ENCODE results near the gene UBALD2. TPM values are rescaled to one million over a fixed set of nuclear protein-coding genes. Genes with fewer than 3 reads are reported as not detected.

The UBALD2 gene
- polyA plus RNA-seq, 1 of the 3 experiments (the other 2 are of a cell fraction) = 27.0 TPM

GRCh38 chr17:76272541-76273444, 7.6 kb downstream of the UBALD2 start:
- DNase-seq = peak; percentile 46
- Histone ChIP-seq H3K9ac (no peak overlapping the region), H3K27me3 (ENCODE audit: insufficient read depth) (no peaks in the 10 kb centered on the region), H3K79me2 (ENCODE audit: insufficient read depth) (peaks cover 34% of the 10 kb centered on the region), H3K4me2 (no peak overlapping the region), H3K9me3 (no peaks in the 10 kb centered on the region), H3K4me1 (ENCODE audit: control insufficient read depth in 1 of 2, insufficient read depth in 2 of 2, low read depth in 1 of 2, low read length in 1 of 2) (peaks cover 13 to 14% of the 10 kb centered on the region in 2 experiments; a peak in 1 of 4 replicates), H3K4me3 (ENCODE audit: low read depth in 2 of 2, low read length in 1 of 2) (no peak overlapping the region), H2AFZ (ENCODE audit: low read depth) (no peak overlapping the region), H3K36me3 (replicated peaks in 1 of 2; ENCODE audit: control insufficient read depth in 1 of 2, insufficient read depth in 2 of 2, low read length in 1 of 2) (peaks cover 4 to 23% of the 10 kb centered on the region in 2 experiments), H3K9me2 (no peaks in the 10 kb centered on the region), H3F3A (replicated peaks; ENCODE audit: insufficient read depth) (peaks cover 9% of the 10 kb centered on the region), H4K20me1 (ENCODE audit: insufficient read depth) (peaks cover 13% of the 10 kb centered on the region; the same call in 1 of the 2 replicates), H3K27ac (ENCODE audit: low read depth in 2 of 2, low read length in 1 of 2) (no peak overlapping the region)
- WGBS (ENCODE audit: low lambda C conversion rate) = 94% methylated on average over 19 of the region's 19 CpGs
- CTCF ChIA-PET = interaction anchor here (0.6 to 7.0 kb wide), 11 partner anchors 7 to 368 kb away, joined by 3 to 130 read pairs (median 4); partner anchors contain the start of gene MRPL38
- POLR2A ChIA-PET = no interaction called here
- TF ChIP-seq CTCF (IDR thresholded peaks at IDR 0.05) (no peak), EZH2phosphoT487 (IDR thresholded peaks at IDR 0.05; ENCODE audit: borderline replicate concordance, low read depth) (no peak), EP300 (IDR thresholded peaks at IDR 0.05; ENCODE audit: borderline replicate concordance in 1 of 2, low read depth in 1 of 2, low read length in 1 of 2) (no peak), USF1 (IDR thresholded peaks at IDR 0.05; ENCODE audit: borderline replicate concordance, low read depth) (no peak), FOSL2 (IDR thresholded peaks at IDR 0.05; ENCODE audit: borderline replicate concordance, low read depth) (no peak), RFX5 (IDR thresholded peaks at IDR 0.05; ENCODE audit: low read length) (no peak), ZBTB33 (IDR thresholded peaks at IDR 0.05; ENCODE audit: borderline replicate concordance, low read depth) (no peak)
- TF ChIP-seq, protein P1, sequence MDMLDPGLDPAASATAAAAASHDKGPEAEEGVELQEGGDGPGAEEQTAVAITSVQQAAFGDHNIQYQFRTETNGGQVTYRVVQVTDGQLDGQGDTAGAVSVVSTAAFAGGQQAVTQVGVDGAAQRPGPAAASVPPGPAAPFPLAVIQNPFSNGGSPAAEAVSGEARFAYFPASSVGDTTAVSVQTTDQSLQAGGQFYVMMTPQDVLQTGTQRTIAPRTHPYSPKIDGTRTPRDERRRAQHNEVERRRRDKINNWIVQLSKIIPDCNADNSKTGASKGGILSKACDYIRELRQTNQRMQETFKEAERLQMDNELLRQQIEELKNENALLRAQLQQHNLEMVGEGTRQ (IDR thresholded peaks at IDR 0.05; ENCODE audit: borderline replicate concordance, low read depth, low read length) = no peak
